CD4-positive, alpha-beta memory T cell (primary cell): ENCODE measurements around the gene GPR65. TPM values are rescaled to one million over a fixed set of nuclear protein-coding genes. Genes with fewer than 3 reads are reported as not detected.

ENCODE experiments used
- CTCF ChIA-PET: fragments of 350-600 bp; sonication (Branson Sonifier 250); formaldehyde crosslinking; loops from one replicate; lab custom pipeline; 2021; ENCODE audit warnings: inconsistent platforms; ENCODE audit not compliant: partially characterized antibody; lab: Charles Lee
- POLR2A ChIA-PET: fragments of 350-600 bp; sonication (Branson Sonifier 250); formaldehyde crosslinking; loops from one replicate; lab custom pipeline; 2021; ENCODE audit not compliant: partially characterized antibody; lab: Charles Lee
- DNase-seq, 5 donors: peaks; one replicate each; pipeline versions ENCODE4 v3.0.0 to v3.0.0-alpha.2; 2020 to 2022; ENCODE audit warnings: mixed read lengths in 1 of 5
- H3K27ac ChIP-seq: one replicate; pipeline ENCODE4 v1.7.0; 2013; ENCODE audit warnings: low read depth, low read length
- H3K27me3 ChIP-seq: 2 replicates; pipeline ENCODE4 v1.7.0; 2013; ENCODE audit warnings: mild to moderate bottlenecking, low read length, moderate library complexity; ENCODE audit not compliant: insufficient read depth
- H3K36me3 ChIP-seq: 2 replicates; pipeline ENCODE4 v1.7.0; 2013; ENCODE audit warnings: mild to moderate bottlenecking, low read length, moderate library complexity; ENCODE audit not compliant: insufficient read depth
- H3K4me1 ChIP-seq: 2 replicates; pipeline ENCODE4 v1.7.0; 2013; ENCODE audit warnings: mild to moderate bottlenecking, low read length, moderate library complexity; ENCODE audit not compliant: insufficient read depth
- H3K4me3 ChIP-seq, 2 donors: one replicate each; pipeline ENCODE4 v1.7.0; 2013; ENCODE audit warnings: low read length in 2 of 2, mild to moderate bottlenecking in 1 of 2
- H3K9me3 ChIP-seq, 2 donors: one replicate each; pipeline ENCODE4 v1.7.0; 2013; ENCODE audit warnings: low read length in 2 of 2, control low read depth in 1 of 2; ENCODE audit not compliant: control insufficient read depth in 1 of 2
- H3K27ac Mint-ChIP-seq, 7 donors: one replicate each; pipeline ENCODE4 v1.8.0; 2020 to 2021; ENCODE audit warnings: mixed read lengths in 7 of 7, mild to moderate bottlenecking in 6 of 7, inconsistent platforms in 3 of 7, moderate library complexity in 3 of 7
- H3K27me3 Mint-ChIP-seq, 2 donors: one replicate each; pipeline ENCODE4 v1.8.0; 2020 to 2021; ENCODE audit warnings: mixed read lengths in 2 of 2
- H3K36me3 Mint-ChIP-seq, 2 donors: one replicate each; pipeline ENCODE4 v1.8.0; 2020 to 2021; ENCODE audit warnings: mixed read lengths in 2 of 2, inconsistent platforms in 1 of 2, mild to moderate bottlenecking in 1 of 2
- H3K4me1 Mint-ChIP-seq, 4 donors: one replicate each; pipeline ENCODE4 v1.8.0; 2020 to 2021; ENCODE audit warnings: mixed read lengths in 4 of 4, mild to moderate bottlenecking in 1 of 4
- H3K4me3 Mint-ChIP-seq, 8 donors: one replicate each; pipeline ENCODE4 v1.8.0; 2020 to 2021; ENCODE audit warnings: mixed read lengths in 8 of 8, mild to moderate bottlenecking in 7 of 8, moderate library complexity in 6 of 8, inconsistent platforms in 3 of 8
- H3K9me3 Mint-ChIP-seq, 8 donors: one replicate each; pipeline ENCODE4 v1.8.0; 2020 to 2021; ENCODE audit warnings: mixed read lengths in 8 of 8, mild to moderate bottlenecking in 5 of 8, inconsistent platforms in 3 of 8, moderate library complexity in 1 of 8
- intact Hi-C: fragments of 100-400 bp; cut with micrococcal nuclease; formaldehyde crosslinking; loops from one replicate; pipeline ENCODE4 v1.15.1; 2023
- polyA plus RNA-seq, 2 donors: library from polyadenylated mRNA; unstranded; fragments of 300-500 nt; fragmentation: Illumina TruSeq; gene quantifications; one replicate each; pipeline ENCODE4 v1.2.3, GENCODE V29; 2021
- total RNA-seq, 2 experiments: library from RNA; stranded (reverse); gene quantifications; one replicate each; pipeline ENCODE4 v1.2.3, GENCODE V29; 2021

GPR65 gene
- total and polyA plus RNA-seq, 4 experiments from 2014 or later = 14.2 to 35.0 (median 20.8) TPM

DNA sequence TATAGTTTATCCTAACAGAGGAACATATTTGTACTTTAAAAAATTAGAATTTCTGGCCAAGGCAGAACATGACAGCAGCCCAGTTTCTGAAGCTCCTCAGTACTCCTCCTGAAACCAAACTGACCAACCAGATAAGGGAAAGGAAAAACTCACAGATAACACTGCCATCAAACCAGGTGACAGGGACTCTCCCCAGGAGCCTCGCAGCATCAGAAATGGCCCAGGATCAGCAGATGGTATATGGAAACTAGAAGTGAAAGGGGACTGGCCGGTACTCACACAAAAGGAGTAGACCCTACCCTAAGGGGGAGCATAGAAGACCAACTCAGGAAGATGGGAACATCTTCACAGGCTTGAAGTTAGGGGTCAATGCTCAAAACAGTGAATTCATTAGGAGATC, 33.9 kb upstream of the GPR65 start:
- CTCF ChIA-PET = no interaction called here
- no peak overlapping the region for H3K27ac Mint-ChIP-seq
- POLR2A ChIA-PET = no interaction called here
- intact Hi-C loops = no loop called here
- no peaks in the 10 kb centered on the region for H3K9me3 Mint-ChIP-seq
- no peak for DNase-seq
- peaks cover 46 to 69% of the 10 kb centered on the region in 2 donors for H3K36me3 Mint-ChIP-seq
- peaks cover 0 to 4% (median 0%) of the 10 kb centered on the region in 4 donors for H3K4me1 Mint-ChIP-seq
- Histone ChIP-seq H3K36me3 (peaks cover 7% of the 10 kb centered on the region), H3K4me1 (no peaks in the 10 kb centered on the region), H3K9me3 (no peaks in the 10 kb centered on the region), H3K27me3 (no peaks in the 10 kb centered on the region), H3K27ac (no peak overlapping the region), H3K4me3 (no peak overlapping the region)
- H3K4me3 Mint-ChIP-seq = peak overlapping the region in 1 of 8 donors; percentile 0
- no peaks in the 10 kb centered on the region for H3K27me3 Mint-ChIP-seq

DNA sequence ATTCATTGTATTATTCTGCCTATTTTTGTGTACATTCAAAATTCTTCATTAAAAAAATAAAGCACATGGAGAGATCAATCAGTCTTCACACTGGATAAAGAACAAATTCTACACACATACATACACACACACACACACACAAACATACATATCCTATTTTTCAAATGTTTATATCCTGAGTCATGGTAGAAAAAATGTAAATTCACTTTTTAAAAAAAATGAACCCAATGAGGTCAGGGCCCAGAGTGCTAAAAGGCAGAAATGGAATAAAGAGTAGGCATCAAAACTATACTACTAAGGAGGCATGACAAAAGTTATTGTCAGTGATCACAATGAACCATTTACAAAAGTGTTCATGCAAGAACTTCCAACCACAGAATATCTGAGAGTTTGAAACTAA, 29.3 kb upstream of the GPR65 start:
- Histone ChIP-seq H3K4me1 (no peaks in the 10 kb centered on the region), H3K27me3 (no peaks in the 10 kb centered on the region), H3K9me3 (no peaks in the 10 kb centered on the region), H3K4me3 (no peak overlapping the region), H3K27ac (no peak overlapping the region), H3K36me3 (no peaks in the 10 kb centered on the region)
- Mint-ChIP-seq H3K4me3 (no peak overlapping the region), H3K9me3 (peaks cover 0 to 2% (median 0%) of the 10 kb centered on the region in 8 donors), H3K36me3 (peaks cover 48 to 65% of the 10 kb centered on the region in 2 donors), H3K27me3 (no peaks in the 10 kb centered on the region), H3K4me1 (peaks cover 0 to 11% (median 4%) of the 10 kb centered on the region in 4 donors), H3K27ac (no peak overlapping the region)
- DNase-seq = no peak
- ChIA-PET POLR2A (no interaction called here), CTCF (interaction anchor here (0.6 kb wide), 1 partner anchor 145 kb away, joined by 3 read pairs; no protein-coding TSS in a partner anchor)
- intact Hi-C loops = no loop called here

DNA sequence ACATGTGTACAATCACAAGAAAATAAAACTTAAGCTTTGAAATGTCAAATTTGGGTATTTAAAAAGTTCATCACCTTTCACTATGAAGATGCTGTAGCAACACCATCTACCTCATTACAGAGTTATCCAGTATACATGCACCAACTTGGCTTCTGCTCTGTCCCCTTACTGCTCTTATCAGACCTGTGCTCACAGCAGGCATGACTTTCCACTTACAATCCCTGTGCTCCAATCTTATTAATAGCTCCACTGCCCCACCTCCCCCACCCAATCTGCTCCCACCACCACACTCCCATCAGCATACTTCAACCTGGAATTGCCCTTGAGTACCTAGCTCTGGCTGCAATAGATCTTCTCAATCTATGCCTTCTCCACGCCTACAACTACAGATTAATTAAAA, 25.2 kb upstream of the GPR65 start:
- Mint-ChIP-seq H3K9me3 (peaks cover 0 to 2% (median 0%) of the 10 kb centered on the region in 8 donors), H3K4me3 (no peak overlapping the region), H3K36me3 (peaks cover 44 to 64% of the 10 kb centered on the region in 2 donors), H3K27ac (peak overlapping the region in 1 of 7 donors; percentile 70), H3K27me3 (no peaks in the 10 kb centered on the region), H3K4me1 (peaks cover 0 to 11% (median 3%) of the 10 kb centered on the region in 4 donors)
- Histone ChIP-seq H3K27me3 (no peaks in the 10 kb centered on the region), H3K4me3 (no peak overlapping the region), H3K4me1 (no peaks in the 10 kb centered on the region), H3K36me3 (peaks cover 8% of the 10 kb centered on the region), H3K9me3 (no peaks in the 10 kb centered on the region), H3K27ac (no peak overlapping the region)
- intact Hi-C loops = no loop called here
- ChIA-PET CTCF (interaction anchor here (0.7 to 1.2 kb wide), 4 partner anchors 13 to 189 kb away, joined by 3 to 5 read pairs (median 3); partner anchors contain the start of gene GALC), POLR2A (interaction anchor here (1.3 kb wide), 1 partner anchor 26 kb away, joined by 4 read pairs; no protein-coding TSS in a partner anchor)
- DNase-seq = no peak

DNA sequence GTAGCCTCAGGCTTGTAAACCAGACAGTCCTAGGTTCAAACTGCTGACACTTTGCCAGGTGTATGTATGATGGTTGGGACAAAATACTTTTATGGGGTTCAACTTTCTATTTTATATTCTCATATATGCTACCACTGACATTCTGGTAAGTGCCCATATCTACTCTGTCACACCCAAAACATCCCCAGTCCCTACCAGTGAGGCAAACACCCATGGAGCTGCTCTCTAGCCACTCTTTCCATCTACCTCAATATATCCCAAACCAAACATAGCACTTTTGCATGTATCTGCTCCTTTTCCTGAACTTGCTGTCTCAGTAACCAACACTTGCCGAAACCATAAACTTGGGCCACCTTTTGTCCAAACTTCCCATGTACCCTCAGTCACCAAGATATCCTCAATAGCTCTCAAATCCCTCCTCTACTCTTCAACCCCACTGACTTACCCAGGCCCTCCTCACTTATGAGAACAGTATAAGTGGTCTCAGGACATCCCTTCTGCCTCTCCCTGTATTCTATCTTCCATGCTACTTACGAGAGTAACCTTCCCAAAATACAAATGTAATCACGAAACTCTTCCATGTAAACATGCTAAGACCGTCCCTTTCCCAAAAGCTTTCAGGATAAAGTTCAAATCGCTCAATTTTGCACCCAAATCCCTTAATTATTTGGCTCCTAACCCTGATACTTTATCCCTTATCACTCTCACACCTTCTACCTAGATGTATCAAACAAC, 15.5 kb upstream of the GPR65 start:
- H3K27me3 Mint-ChIP-seq = no peaks in the 10 kb centered on the region
- CTCF ChIA-PET = interaction anchor here (3.1 kb wide), 1 partner anchor 44 kb away, joined by 8 read pairs; no protein-coding TSS in a partner anchor
- Histone ChIP-seq H3K4me3 (no peak overlapping the region), H3K4me1 (peaks cover 44% of the 10 kb centered on the region), H3K9me3 (no peaks in the 10 kb centered on the region), H3K27me3 (no peaks in the 10 kb centered on the region), H3K27ac (no peak overlapping the region), H3K36me3 (no peaks in the 10 kb centered on the region)
- intact Hi-C loops = no loop called here
- no peak for DNase-seq
- peaks cover 18 to 25% of the 10 kb centered on the region in 2 donors for H3K36me3 Mint-ChIP-seq
- peaks cover 0 to 2% (median 0%) of the 10 kb centered on the region in 8 donors for H3K9me3 Mint-ChIP-seq
- peaks cover 39 to 60% (median 46%) of the 10 kb centered on the region in 4 donors for H3K4me1 Mint-ChIP-seq
- H3K27ac Mint-ChIP-seq = peak overlapping the region; percentile 9 to 73 (median 42)
- POLR2A ChIA-PET = interaction anchor here (8.0 kb wide), 1 partner anchor 15 kb away, joined by 207 read pairs; the partner anchor contains the start of gene GPR65
- peak overlapping the region in 2 of 8 donors; percentile 0 to 14 for H3K4me3 Mint-ChIP-seq

DNA sequence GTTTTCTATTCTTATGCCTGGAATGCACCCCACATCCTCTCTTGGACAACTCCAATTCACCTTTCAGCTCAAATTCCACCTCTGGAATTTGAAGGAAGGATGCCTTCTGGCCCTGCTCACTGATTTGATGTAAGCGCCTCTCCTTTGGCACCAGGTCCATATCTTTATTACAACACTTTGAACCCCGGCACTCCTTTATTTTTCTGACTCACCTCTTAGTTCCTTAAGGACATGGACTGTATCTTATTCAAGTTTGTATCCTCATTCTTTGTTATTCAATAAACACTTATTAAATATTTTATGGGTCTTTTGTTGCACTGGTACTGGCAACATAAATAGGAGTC, 15.0 kb upstream of the GPR65 start:
- POLR2A ChIA-PET = interaction anchor here (8.0 kb wide), 1 partner anchor 14 kb away, joined by 207 read pairs; the partner anchor contains the start of gene GPR65
- H3K4me3 ChIP-seq = no peak overlapping the region
- H3K27me3 Mint-ChIP-seq = no peaks in the 10 kb centered on the region
- peak overlapping the region in 3 of 7 donors; percentile 9 to 72 (median 48) for H3K27ac Mint-ChIP-seq
- H3K4me1 Mint-ChIP-seq = peaks cover 43 to 65% (median 51%) of the 10 kb centered on the region in 4 donors
- H3K9me3 Mint-ChIP-seq = peaks cover 0 to 2% (median 0%) of the 10 kb centered on the region in 8 donors
- no peaks in the 10 kb centered on the region for H3K36me3 ChIP-seq
- H3K27me3 ChIP-seq = no peaks in the 10 kb centered on the region
- no peaks in the 10 kb centered on the region for H3K9me3 ChIP-seq
- intact Hi-C loops = loop anchor here (5.0 kb wide), 1 partner anchor 38 kb away; no protein-coding TSS in a partner anchor
- H3K4me1 ChIP-seq = peaks cover 49% of the 10 kb centered on the region
- peak overlapping the region in 1 of 8 donors; percentile 14 for H3K4me3 Mint-ChIP-seq
- H3K36me3 Mint-ChIP-seq = peaks cover 16 to 21% of the 10 kb centered on the region in 2 donors
- no peak overlapping the region for H3K27ac ChIP-seq
- no peak for DNase-seq
- CTCF ChIA-PET = interaction anchor here (3.1 kb wide), 1 partner anchor 44 kb away, joined by 8 read pairs; no protein-coding TSS in a partner anchor

DNA sequence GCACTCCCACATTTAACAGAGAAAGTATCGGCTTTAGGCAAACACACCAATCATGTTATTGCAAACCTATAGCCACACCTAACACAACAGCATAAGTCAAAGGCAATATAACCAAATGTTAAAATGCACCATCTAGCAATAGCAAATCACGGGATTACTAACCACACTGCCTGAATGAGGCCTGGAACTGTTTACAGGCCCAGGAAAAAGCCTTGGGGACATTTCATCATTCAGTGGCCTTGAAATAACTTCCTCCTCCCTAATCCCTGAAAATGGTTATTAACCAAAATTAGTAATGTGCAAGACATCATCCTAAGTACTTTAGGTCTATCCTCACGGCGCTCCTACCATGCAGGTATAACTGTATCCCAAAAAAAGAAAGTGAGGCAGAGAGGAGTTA, 14.3 kb upstream of the GPR65 start:
- H3K4me3 Mint-ChIP-seq = peak overlapping the region in 3 of 8 donors; percentile 8 to 99 (median 41)
- no peak overlapping the region for H3K4me3 ChIP-seq
- intact Hi-C loops = loop anchor here (5.0 kb wide), 1 partner anchor 38 kb away; no protein-coding TSS in a partner anchor
- H3K27ac ChIP-seq = no peak overlapping the region
- ChIA-PET POLR2A (interaction anchor here (8.0 kb wide), 1 partner anchor 14 kb away, joined by 207 read pairs; the partner anchor contains the start of gene GPR65), CTCF (interaction anchor here (3.1 kb wide), 1 partner anchor 45 kb away, joined by 8 read pairs; no protein-coding TSS in a partner anchor)
- H3K4me1 ChIP-seq = peaks cover 57% of the 10 kb centered on the region
- no peak for DNase-seq
- peak overlapping the region in 6 of 7 donors; percentile 43 to 98 (median 72) for H3K27ac Mint-ChIP-seq
- no peaks in the 10 kb centered on the region for H3K9me3 ChIP-seq
- peaks cover 47 to 73% (median 57%) of the 10 kb centered on the region in 4 donors for H3K4me1 Mint-ChIP-seq
- peaks cover 0 to 2% (median 0%) of the 10 kb centered on the region in 8 donors for H3K9me3 Mint-ChIP-seq
- no peaks in the 10 kb centered on the region for H3K27me3 Mint-ChIP-seq
- H3K36me3 Mint-ChIP-seq = peaks cover 16 to 20% of the 10 kb centered on the region in 2 donors
- no peaks in the 10 kb centered on the region for H3K27me3 ChIP-seq
- no peaks in the 10 kb centered on the region for H3K36me3 ChIP-seq
